ENCODE measurements around the gene APOE. TPM values are rescaled to one million over a fixed set of nuclear protein-coding genes. Genes with fewer than 3 reads are reported as not detected.
A peak's percentile ranks its signal among the peaks of the same experiment; 100 is the strongest.

Gene APOE
- total and polyA plus RNA-seq, 2 of the 13 experiments (the other 11 are each of a cell fraction or from before 2014, with no cell fraction given): 1,328 to 1,470 TPM

- in situ Hi-C loops (cut with HindIII; ENCODE audit: extremely low pct_ligation_motif_present, low pct_unique_long_range_greater_than_20kb): no loop called here
- no peak for TF ChIP-seq HOXA7 (CRISPR knock-in tag; IDR thresholded peaks at IDR 0.05)
- no peak for TF ChIP-seq ZBTB21 (CRISPR knock-in tag; IDR thresholded peaks at IDR 0.05)
- TF ChIP-seq, protein P1, sequence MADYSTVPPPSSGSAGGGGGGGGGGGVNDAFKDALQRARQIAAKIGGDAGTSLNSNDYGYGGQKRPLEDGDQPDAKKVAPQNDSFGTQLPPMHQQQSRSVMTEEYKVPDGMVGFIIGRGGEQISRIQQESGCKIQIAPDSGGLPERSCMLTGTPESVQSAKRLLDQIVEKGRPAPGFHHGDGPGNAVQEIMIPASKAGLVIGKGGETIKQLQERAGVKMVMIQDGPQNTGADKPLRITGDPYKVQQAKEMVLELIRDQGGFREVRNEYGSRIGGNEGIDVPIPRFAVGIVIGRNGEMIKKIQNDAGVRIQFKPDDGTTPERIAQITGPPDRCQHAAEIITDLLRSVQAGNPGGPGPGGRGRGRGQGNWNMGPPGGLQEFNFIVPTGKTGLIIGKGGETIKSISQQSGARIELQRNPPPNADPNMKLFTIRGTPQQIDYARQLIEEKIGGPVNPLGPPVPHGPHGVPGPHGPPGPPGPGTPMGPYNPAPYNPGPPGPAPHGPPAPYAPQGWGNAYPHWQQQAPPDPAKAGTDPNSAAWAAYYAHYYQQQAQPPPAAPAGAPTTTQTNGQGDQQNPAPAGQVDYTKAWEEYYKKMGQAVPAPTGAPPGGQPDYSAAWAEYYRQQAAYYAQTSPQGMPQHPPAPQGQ (CRISPR knock-in tag; IDR thresholded peaks at IDR 0.05; ENCODE audit: borderline replicate concordance): no peak
- TF ChIP-seq TFDP2 (CRISPR knock-in tag; IDR thresholded peaks at IDR 0.05): no peak
- TF ChIP-seq TAF1 (CRISPR knock-in tag; IDR thresholded peaks at IDR 0.05): no peak
- TF ChIP-seq SIX4 (CRISPR knock-in tag; IDR thresholded peaks at IDR 0.05): no peak
- TF ChIP-seq, protein P2, sequence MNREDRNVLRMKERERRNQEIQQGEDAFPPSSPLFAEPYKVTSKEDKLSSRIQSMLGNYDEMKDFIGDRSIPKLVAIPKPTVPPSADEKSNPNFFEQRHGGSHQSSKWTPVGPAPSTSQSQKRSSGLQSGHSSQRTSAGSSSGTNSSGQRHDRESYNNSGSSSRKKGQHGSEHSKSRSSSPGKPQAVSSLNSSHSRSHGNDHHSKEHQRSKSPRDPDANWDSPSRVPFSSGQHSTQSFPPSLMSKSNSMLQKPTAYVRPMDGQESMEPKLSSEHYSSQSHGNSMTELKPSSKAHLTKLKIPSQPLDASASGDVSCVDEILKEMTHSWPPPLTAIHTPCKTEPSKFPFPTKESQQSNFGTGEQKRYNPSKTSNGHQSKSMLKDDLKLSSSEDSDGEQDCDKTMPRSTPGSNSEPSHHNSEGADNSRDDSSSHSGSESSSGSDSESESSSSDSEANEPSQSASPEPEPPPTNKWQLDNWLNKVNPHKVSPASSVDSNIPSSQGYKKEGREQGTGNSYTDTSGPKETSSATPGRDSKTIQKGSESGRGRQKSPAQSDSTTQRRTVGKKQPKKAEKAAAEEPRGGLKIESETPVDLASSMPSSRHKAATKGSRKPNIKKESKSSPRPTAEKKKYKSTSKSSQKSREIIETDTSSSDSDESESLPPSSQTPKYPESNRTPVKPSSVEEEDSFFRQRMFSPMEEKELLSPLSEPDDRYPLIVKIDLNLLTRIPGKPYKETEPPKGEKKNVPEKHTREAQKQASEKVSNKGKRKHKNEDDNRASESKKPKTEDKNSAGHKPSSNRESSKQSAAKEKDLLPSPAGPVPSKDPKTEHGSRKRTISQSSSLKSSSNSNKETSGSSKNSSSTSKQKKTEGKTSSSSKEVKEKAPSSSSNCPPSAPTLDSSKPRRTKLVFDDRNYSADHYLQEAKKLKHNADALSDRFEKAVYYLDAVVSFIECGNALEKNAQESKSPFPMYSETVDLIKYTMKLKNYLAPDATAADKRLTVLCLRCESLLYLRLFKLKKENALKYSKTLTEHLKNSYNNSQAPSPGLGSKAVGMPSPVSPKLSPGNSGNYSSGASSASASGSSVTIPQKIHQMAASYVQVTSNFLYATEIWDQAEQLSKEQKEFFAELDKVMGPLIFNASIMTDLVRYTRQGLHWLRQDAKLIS (CRISPR knock-in tag; IDR thresholded peaks at IDR 0.05): no peak
- no peak for TF ChIP-seq RFXANK (CRISPR knock-in tag; IDR thresholded peaks at IDR 0.05)
- TF ChIP-seq ZNF318 (CRISPR knock-in tag; IDR thresholded peaks at IDR 0.05): no peak
- WGBS (ENCODE audit: low lambda C conversion rate): 92% methylated on average over 4 of the region's 4 CpGs
- no peak overlapping the region for H3K9ac ChIP-seq (ENCODE audit: insufficient read depth, low read depth, low read length)
- peaks cover 31% of the 10 kb centered on the region for H3K4me1 ChIP-seq (ENCODE audit: insufficient read depth, low read length)
- intact Hi-C loops (cut with micrococcal nuclease; ENCODE audit: unreplicated experiment): no loop called here
- peaks cover 13% of the 10 kb centered on the region for H3K79me2 ChIP-seq (ENCODE audit: insufficient read depth, low read length)
- ATAC-seq (no peak), FAIRE-seq (no peak), DNase-seq (ENCODE audit: low spot score) (no peak)
- H3K27me3 ChIP-seq (ENCODE audit: control insufficient read depth in 1 of 2, insufficient read depth in 2 of 2, low read length in 2 of 2): no peaks in the 10 kb centered on the region; a peak in 1 of 5 replicates
- no TSS peak for BruUV-seq (replicated peaks)
- no peak overlapping the region for H2AFZ ChIP-seq (ENCODE audit: low read length)
- H3K27ac ChIP-seq (ENCODE audit: extremely low read length, insufficient read depth, low read length): peak overlapping the region; percentile 24
- H3K9me3 ChIP-seq (ENCODE audit: low read length): no peaks in the 10 kb centered on the region
- CTCF ChIA-PET (ENCODE audit: low intra/inter-chr PET ratio, low total read pairs): no interaction called here
- POLR2A ChIA-PET: no interaction called here
- H4K20me1 ChIP-seq (ENCODE audit: insufficient read depth, low read length): no peaks in the 10 kb centered on the region
- H3K4me3 ChIP-seq (replicated peaks in 1 of 3; ENCODE audit: insufficient read depth in 1 of 3, low read depth in 2 of 3, low read length in 3 of 3): no peak overlapping the region
- H3K36me3 ChIP-seq (replicated peaks in 1 of 2; ENCODE audit: control insufficient read depth in 1 of 2, insufficient read depth in 2 of 2, low read length in 2 of 2): peaks cover 6 to 21% of the 10 kb centered on the region in 2 experiments; a peak in 3 of 5 replicates
- no peak overlapping the region for H3K4me2 ChIP-seq (ENCODE audit: low read depth, low read length)
Observed at GRCh38 chr19:44887648-44888047, 17.9 kb upstream of the APOE start.

Data from HepG2 (cell line).